Liver (tissue), 3 donors: Measurements from ENCODE around the gene C2orf92.

ENCODE experiments used
- CTCF ChIP-seq: fragments of 150-350 bp; IDR thresholded peaks from 2 replicates; pipeline ENCODE4 v1.5.1; 2017; ENCODE audit warnings: improper control_type of control experiment, low read depth, low read length; ENCODE audit not compliant: missing input control
- FOXA1 ChIP-seq: IDR thresholded peaks from 2 replicates; pipeline ENCODE4 v1.6.1; 2016; ENCODE audit warnings: antibody characterized with exemption
- RAD21 ChIP-seq, 2 donors: IDR thresholded peaks; 2 replicates each; pipeline ENCODE4 v1.6.1; 2016; ENCODE audit warnings: antibody characterized with exemption in 2 of 2, mild to moderate bottlenecking in 2 of 2
- SP1 ChIP-seq: IDR thresholded peaks from 2 replicates; pipeline ENCODE4 v1.6.1; 2018; ENCODE audit warnings: antibody characterized with exemption, mild to moderate bottlenecking
- ZBTB33 ChIP-seq: IDR thresholded peaks from 2 replicates; pipeline ENCODE4 v1.6.1; 2016; ENCODE audit warnings: antibody characterized with exemption
- donor health status: healthy.
- donor health status: healthy.

GRCh38 chr2:97734061-97735051, 64.8 kb downstream of the C2orf92 start:
- no peak for TF ChIP-seq ZBTB33
- TF ChIP-seq CTCF = no peak
- no peak for TF ChIP-seq SP1
- no peak for TF ChIP-seq RAD21 (IDR thresholded peaks at IDR 0.05)
- no peak for TF ChIP-seq FOXA1
